BLaER1 treated with 17β-estradiol and CSF1 and Interleukin-3, amounts not matched to agents 10 nM and 100 nM (cell line): Measurements from ENCODE around the gene TRPM6.
A peak's percentile ranks its signal among the peaks of the same experiment; 100 is the strongest.

Experiments used
- H3K27ac ChIP-seq, 11 experiments: shearing (Covaris generic); formaldehyde crosslinking; 2 replicates each; pipeline ENCODE4 v1.8.1; 2022
- H3K27me3 ChIP-seq, 11 experiments: shearing (Covaris generic); formaldehyde crosslinking; 2 replicates each; pipeline ENCODE4 v1.8.1; 2022
- H3K36me3 ChIP-seq, 11 experiments: shearing (Covaris generic); formaldehyde crosslinking; 2 replicates each; pipeline ENCODE4 v1.8.1; 2022
- H3K4me1 ChIP-seq, 10 experiments: shearing (Covaris generic); formaldehyde crosslinking; 2 replicates each; pipeline ENCODE4 v1.8.1; 2022
- H3K4me2 ChIP-seq, 11 experiments: shearing (Covaris generic); formaldehyde crosslinking; 2 replicates each; pipeline ENCODE4 v1.8.1; 2022
- H3K4me3 ChIP-seq, 10 experiments: shearing (Covaris generic); formaldehyde crosslinking; 2 replicates each; pipeline ENCODE4 v1.8.1; 2022
- H3K9ac ChIP-seq, 11 experiments: shearing (Covaris generic); formaldehyde crosslinking; 2 replicates each; pipeline ENCODE4 v1.8.1; 2022
- H3K9me3 ChIP-seq, 11 experiments: shearing (Covaris generic); formaldehyde crosslinking; replicated peaks in 1 of 11; 2 replicates each; pipeline ENCODE4 v1.8.1; 2022
- H4K20me1 ChIP-seq, 11 experiments: shearing (Covaris generic); formaldehyde crosslinking; 2 replicates each; pipeline ENCODE4 v1.8.1; 2022
- Cebpa-rat ChIP-seq, 11 experiments: shearing (Covaris generic); IDR thresholded peaks; 2 replicates each; pipeline ENCODE4 v1.8.1; 2022

The TRPM6 gene

DNA sequence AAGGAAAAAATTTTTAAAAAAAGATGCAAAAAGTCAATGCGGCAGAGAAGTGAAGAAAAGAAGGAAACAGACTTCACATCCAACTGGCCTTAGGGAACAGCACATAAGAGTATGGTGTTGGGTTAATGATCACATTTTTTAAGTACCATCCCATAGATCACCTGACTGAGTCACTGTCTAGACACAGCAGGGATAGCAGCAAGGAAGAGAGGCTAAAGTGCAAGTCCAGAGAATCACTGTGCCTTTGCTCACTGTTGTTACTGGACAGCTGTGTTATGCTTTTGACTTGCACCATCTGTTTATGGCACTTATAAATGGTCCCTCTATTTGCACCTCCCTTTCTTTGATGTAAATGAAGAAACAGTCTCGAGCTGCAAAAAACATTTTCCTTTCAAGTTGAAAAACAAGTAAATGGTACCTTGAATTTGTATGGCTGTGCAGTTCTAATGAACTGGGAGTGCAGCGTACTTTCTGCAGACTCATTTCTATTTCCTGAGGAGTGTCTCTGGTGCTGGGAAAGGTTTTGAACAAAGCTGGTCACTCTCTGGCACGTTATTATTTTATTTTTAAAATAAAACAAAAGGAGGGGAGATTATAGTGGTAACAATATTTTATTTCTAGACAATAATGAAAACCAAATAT, 84.2 kb downstream of the TRPM6 start:
- no peak overlapping the region for H3K4me3 ChIP-seq
- no peaks in the 10 kb centered on the region for H3K36me3 ChIP-seq
- no peaks in the 10 kb centered on the region for H4K20me1 ChIP-seq
- no peaks in the 10 kb centered on the region for H3K9me3 ChIP-seq
- no peak overlapping the region for H3K4me2 ChIP-seq
- no peak overlapping the region for H3K27ac ChIP-seq
- H3K4me1 ChIP-seq, result peaks cover 0 to 6% (median 0%) of the 10 kb centered on the region in 10 experiments; a peak in 2 of 20 replicates
- no peak overlapping the region for H3K9ac ChIP-seq
- TF ChIP-seq Cebpa-rat (IDR thresholded peaks at IDR 0.05), result no peak
- H3K27me3 ChIP-seq, result no peaks in the 10 kb centered on the region

DNA sequence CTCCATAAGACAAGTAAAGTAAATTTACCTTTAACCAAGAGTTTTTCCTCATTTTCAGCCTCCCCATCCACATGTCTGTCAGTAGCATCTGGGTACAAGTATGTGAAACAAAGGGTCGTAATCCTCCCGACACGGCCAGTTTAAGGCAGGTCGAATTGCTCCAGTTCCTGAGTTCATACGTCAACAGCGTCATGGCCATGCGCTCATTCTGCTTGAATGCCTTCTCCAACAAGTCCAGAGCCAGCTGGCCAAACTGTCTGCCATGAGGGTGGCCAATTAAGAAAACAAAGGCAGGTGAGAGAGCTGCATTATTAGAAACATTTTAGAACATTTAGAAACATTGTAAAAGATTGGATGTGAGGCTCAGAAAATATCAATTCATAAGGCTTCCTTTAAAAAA, 87.5 kb downstream of the TRPM6 start:
- TF ChIP-seq Cebpa-rat (IDR thresholded peaks at IDR 0.05), result no peak
- Histone ChIP-seq H3K27me3 (no peaks in the 10 kb centered on the region), H3K27ac (no peak overlapping the region), H3K4me3 (no peak overlapping the region), H4K20me1 (no peaks in the 10 kb centered on the region), H3K4me1 (peaks cover 0 to 6% (median 0%) of the 10 kb centered on the region in 10 experiments; a peak in 2 of 20 replicates), H3K4me2 (peak overlapping the region in 2 of 11 experiments; percentile 10; a peak in 1 of 22 replicates), H3K36me3 (no peaks in the 10 kb centered on the region), H3K9me3 (no peaks in the 10 kb centered on the region), H3K9ac (no peak overlapping the region)

DNA sequence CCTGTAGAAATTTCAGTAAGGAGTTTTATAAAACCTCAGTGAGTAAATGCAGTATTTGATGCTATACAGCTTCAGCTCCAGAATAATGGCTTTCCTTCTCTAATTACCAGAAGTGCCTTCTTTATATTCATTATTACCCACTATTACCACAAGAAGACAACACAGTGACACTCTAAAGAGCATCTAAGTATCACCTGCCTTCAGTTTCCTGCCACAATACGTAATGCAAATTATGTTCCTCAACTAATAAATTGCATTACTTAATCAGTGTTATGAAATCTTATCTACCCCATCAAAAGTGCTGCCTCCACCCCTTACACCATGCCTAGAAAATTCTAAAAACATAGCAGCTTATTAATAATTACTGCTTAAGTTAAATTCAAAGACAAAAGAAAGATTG, 91.9 kb downstream of the TRPM6 start:
- no peaks in the 10 kb centered on the region for H3K9me3 ChIP-seq
- H3K9ac ChIP-seq, result no peak overlapping the region
- no peaks in the 10 kb centered on the region for H3K36me3 ChIP-seq
- no peak overlapping the region for H3K4me3 ChIP-seq
- no peaks in the 10 kb centered on the region for H3K27me3 ChIP-seq
- no peak for TF ChIP-seq Cebpa-rat (IDR thresholded peaks at IDR 0.05)
- H3K27ac ChIP-seq, result no peak overlapping the region
- no peaks in the 10 kb centered on the region for H4K20me1 ChIP-seq
- peaks cover 0 to 6% (median 0%) of the 10 kb centered on the region in 10 experiments; a peak in 2 of 20 replicates for H3K4me1 ChIP-seq
- H3K4me2 ChIP-seq, result no peak overlapping the region

DNA sequence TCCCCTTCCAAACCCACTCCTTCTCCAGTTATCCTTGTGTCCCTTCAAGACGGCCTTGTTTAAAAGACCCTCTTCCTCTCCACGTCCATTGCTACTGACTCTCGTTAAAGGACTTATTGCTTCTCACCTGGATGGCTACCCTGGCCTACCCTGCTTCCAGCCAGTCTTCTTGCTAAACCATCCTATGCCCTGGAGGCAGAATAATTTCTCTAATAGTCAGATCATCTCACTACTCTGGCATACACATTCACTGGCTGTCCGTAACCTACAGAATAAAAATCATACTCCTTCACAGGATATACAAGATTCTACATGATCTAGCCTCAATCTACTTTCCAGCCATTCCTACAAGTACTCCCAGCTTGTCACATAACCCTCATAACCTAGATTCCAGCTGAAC, 92.6 kb downstream of the TRPM6 start:
- Histone ChIP-seq H3K27me3 (no peaks in the 10 kb centered on the region), H3K4me3 (no peak overlapping the region), H3K4me1 (peaks cover 0 to 6% (median 0%) of the 10 kb centered on the region in 10 experiments; a peak in 2 of 20 replicates), H3K9ac (no peak overlapping the region), H3K36me3 (no peaks in the 10 kb centered on the region), H3K9me3 (no peaks in the 10 kb centered on the region), H4K20me1 (no peaks in the 10 kb centered on the region), H3K4me2 (no peak overlapping the region), H3K27ac (no peak overlapping the region)
- TF ChIP-seq Cebpa-rat (IDR thresholded peaks at IDR 0.05), result no peak

DNA sequence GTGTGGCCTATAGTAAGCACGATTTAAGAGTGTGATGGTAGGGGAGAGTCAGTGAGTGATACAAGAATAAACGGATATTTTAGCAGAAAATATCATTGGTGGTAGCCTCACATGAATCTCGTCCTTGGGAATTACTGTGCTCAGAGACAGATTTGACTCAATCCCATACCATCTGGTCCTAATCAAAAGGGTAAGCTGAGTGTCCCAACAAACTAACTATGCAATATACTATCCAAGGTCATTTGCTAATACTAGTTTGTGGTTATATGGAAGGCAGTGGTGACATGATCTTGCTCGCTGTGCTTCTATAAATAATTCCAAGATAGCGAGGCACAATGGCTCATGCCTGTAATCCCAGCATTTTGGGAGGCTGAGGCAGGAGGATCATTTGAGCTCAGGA, 103.2 kb downstream of the TRPM6 start:
- no peaks in the 10 kb centered on the region for H4K20me1 ChIP-seq
- H3K4me1 ChIP-seq, result no peaks in the 10 kb centered on the region
- H3K4me3 ChIP-seq, result no peak overlapping the region
- H3K9ac ChIP-seq, result no peak overlapping the region
- no peak for TF ChIP-seq Cebpa-rat (IDR thresholded peaks at IDR 0.05)
- no peaks in the 10 kb centered on the region for H3K9me3 ChIP-seq
- no peak overlapping the region for H3K4me2 ChIP-seq
- no peak overlapping the region for H3K27ac ChIP-seq
- H3K36me3 ChIP-seq, result no peaks in the 10 kb centered on the region
- H3K27me3 ChIP-seq, result no peaks in the 10 kb centered on the region

DNA sequence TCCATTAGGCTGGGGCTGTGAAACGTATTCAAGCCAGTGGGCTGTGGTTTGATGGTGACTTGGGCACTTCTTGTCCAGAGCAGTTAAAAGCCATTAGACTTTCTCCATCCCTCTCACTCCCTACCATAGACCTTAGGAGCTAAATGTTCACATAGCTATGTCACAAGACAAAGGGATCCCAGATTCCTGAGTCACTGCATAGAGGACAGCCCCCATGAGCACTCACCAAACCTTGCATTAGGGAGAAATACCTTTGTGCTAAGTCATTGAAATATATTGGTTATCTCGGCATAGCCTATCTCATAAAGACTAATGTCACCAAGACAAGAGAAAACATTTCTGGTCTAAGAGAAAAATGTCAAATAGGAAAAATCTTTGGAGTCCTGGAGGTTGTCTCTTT, 104.3 kb downstream of the TRPM6 start:
- no peak overlapping the region for H3K9ac ChIP-seq
- H3K27me3 ChIP-seq, result no peaks in the 10 kb centered on the region
- H3K36me3 ChIP-seq, result no peaks in the 10 kb centered on the region
- no peaks in the 10 kb centered on the region for H3K9me3 ChIP-seq
- H3K4me3 ChIP-seq, result no peak overlapping the region
- no peaks in the 10 kb centered on the region for H3K4me1 ChIP-seq
- no peak overlapping the region for H3K4me2 ChIP-seq
- TF ChIP-seq Cebpa-rat (IDR thresholded peaks at IDR 0.05), result no peak
- H4K20me1 ChIP-seq, result no peaks in the 10 kb centered on the region
- H3K27ac ChIP-seq, result no peak overlapping the region

DNA sequence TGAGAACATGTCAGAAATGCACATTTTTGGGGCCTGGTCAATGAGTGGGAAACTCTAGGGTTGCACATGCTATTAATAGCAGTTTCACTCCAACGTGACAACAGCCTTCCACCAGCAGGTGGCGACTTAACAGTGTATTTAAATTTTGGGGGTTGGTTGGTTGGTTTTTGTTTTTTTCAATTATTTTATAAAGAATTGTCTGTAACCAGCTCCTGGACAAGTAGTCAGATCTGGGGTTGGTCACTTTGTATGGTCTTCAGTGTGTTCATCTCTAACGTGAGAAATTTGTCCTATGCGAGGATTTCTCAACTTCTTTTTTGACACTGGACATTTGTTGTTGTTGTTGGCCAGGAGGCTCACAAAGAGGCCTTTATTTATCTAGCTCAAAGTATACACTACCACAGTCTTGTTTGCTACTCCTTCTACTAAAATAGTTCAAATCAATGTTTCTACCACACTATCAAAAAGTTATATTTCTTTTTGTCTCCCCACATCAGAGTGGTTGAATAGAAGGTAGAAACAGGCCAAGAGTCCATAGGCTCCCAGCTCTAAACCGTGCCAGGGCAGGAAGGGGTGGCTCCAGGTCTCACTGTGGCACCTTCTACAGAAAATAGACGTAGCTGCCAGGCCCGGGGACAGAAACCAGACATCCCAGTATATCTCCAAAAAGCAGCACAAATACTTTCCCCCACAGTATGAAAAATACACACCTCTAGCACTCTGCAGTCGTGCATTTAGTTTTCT, 110.4 kb downstream of the TRPM6 start:
- Histone ChIP-seq H3K27me3 (no peaks in the 10 kb centered on the region), H3K4me1 (peaks cover 0 to 10% (median 0%) of the 10 kb centered on the region in 10 experiments; a peak in 7 of 20 replicates), H3K4me3 (no peak overlapping the region), H3K9me3 (no peaks in the 10 kb centered on the region), H3K9ac (no peak overlapping the region), H3K27ac (no peak overlapping the region), H3K4me2 (no peak overlapping the region), H3K36me3 (no peaks in the 10 kb centered on the region), H4K20me1 (no peaks in the 10 kb centered on the region)
- no peak for TF ChIP-seq Cebpa-rat (IDR thresholded peaks at IDR 0.05)

DNA sequence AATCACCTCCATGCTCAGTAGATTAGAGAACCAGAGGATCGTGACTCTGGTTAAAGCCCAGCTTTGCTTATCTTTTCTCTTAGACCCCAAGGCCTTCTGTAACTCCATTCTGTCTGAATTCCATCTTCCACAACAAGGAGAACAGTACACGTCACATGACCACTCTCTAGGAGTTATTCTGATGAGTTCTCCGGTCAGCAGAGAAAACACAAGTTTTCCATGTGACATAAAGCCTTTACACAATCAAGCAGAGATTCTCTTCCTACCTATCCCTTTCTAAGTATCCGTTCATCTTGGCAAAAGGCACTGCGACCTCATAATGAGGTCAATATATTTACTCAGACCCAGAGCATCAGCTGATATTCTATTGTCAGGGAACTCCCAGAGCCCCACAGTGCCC, 112.3 kb downstream of the TRPM6 start:
- no peaks in the 10 kb centered on the region for H3K27me3 ChIP-seq
- peaks cover 0 to 10% (median 0%) of the 10 kb centered on the region in 10 experiments; a peak in 7 of 20 replicates for H3K4me1 ChIP-seq
- no peaks in the 10 kb centered on the region for H4K20me1 ChIP-seq
- H3K4me2 ChIP-seq, result peak overlapping the region in 2 of 11 experiments; percentile 13 to 28; a peak in 3 of 22 replicates
- peaks cover 0 to 7% (median 0%) of the 10 kb centered on the region in 11 experiments; a peak in 2 of 22 replicates for H3K9me3 ChIP-seq
- H3K4me3 ChIP-seq, result no peak overlapping the region
- H3K9ac ChIP-seq, result peak overlapping the region in 1 of 11 experiments; percentile 23; a peak in 2 of 22 replicates
- H3K36me3 ChIP-seq, result no peaks in the 10 kb centered on the region
- no peak overlapping the region for H3K27ac ChIP-seq
- no peak for TF ChIP-seq Cebpa-rat (IDR thresholded peaks at IDR 0.05)

DNA sequence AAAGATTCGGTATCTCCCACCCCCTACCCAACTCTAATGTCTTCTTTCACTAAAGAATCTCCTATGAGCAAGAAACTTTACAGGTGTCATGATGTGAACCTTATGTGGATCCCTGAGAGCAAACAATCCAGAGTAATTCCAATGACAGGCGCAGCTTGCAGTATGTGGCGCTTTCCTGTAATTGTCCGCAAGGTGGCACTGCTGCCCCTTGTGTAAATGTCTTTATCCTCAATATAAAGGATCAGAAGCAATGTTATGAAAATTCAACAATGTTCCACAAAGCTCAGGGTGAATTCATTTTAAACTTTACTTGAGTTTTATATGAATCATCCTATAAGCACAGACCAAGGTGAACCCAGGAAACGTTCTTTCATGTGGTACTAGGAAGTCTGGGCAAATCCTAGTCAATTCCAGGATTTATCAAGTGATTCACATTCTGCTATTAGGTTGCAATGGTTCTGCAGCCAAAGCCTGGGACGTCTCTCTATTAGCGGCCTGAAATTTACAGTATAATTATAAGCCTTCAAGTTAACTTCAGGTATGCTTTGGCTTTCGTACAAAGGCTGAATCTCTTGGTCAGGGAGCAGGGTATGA, 113.7 kb downstream of the TRPM6 start:
- Histone ChIP-seq H3K36me3 (no peaks in the 10 kb centered on the region), H3K27ac (no peak overlapping the region), H3K9ac (no peak overlapping the region), H3K4me3 (no peak overlapping the region), H3K4me2 (no peak overlapping the region), H3K27me3 (no peaks in the 10 kb centered on the region), H3K4me1 (peaks cover 0 to 10% (median 0%) of the 10 kb centered on the region in 10 experiments; a peak in 7 of 20 replicates), H4K20me1 (no peaks in the 10 kb centered on the region), H3K9me3 (peaks cover 0 to 7% (median 0%) of the 10 kb centered on the region in 11 experiments; a peak in 2 of 22 replicates)
- TF ChIP-seq Cebpa-rat (IDR thresholded peaks at IDR 0.05), result no peak
